Naive thymus-derived CD4-positive, alpha-beta T cell (primary cell): ENCODE data around the gene SFT2D3. TPM values are rescaled to one million over a fixed set of nuclear protein-coding genes. Genes with fewer than 3 reads are reported as not detected.
"Not testable (repeated sequence)": the region's sequence is repeated elsewhere in the genome, so short reads cannot be mapped to it uniquely, and the experiment has no call there.

Experiments
- ATAC-seq: fragments of 150-1000 bp; cut with Tn5 transposase; 2 replicates; pipeline ENCODE4 v1.10.0; 2021; ENCODE audit warnings: mild to moderate bottlenecking, moderate library complexity
- CTCF ChIA-PET: fragments of 350-600 bp; sonication (Branson Sonifier 250); formaldehyde crosslinking; loops from one replicate; lab custom pipeline; 2021; ENCODE audit warnings: antibody characterized with exemption; lab: Charles Lee
- POLR2A ChIA-PET: fragments of 350-600 bp; sonication (Branson Sonifier 250); formaldehyde crosslinking; loops from one replicate; lab custom pipeline; 2021; ENCODE audit warnings: antibody characterized with exemption, inconsistent platforms; lab: Charles Lee
- DNase-seq, 9 donors: peaks; one replicate each; pipeline versions ENCODE4 v3.0.0 to v3.0.0-alpha.2; 2020 to 2022; ENCODE audit warnings: mixed read lengths in 1 of 9
- H3K27ac ChIP-seq: one replicate; pipeline ENCODE4 v1.7.0; 2013; ENCODE audit warnings: mild to moderate bottlenecking, low read depth, low read length, moderate library complexity
- H3K27me3 ChIP-seq, 2 donors: one replicate each; pipeline ENCODE4 v1.7.0; 2013; ENCODE audit warnings: low read length in 2 of 2, mild to moderate bottlenecking in 2 of 2, moderate library complexity in 2 of 2; ENCODE audit not compliant: control insufficient read depth in 2 of 2, insufficient read depth in 2 of 2
- H3K36me3 ChIP-seq, 3 experiments: 1 replicate in 2 of 3; 2 replicates in 1 of 3; pipeline ENCODE4 v1.7.0; 2013; ENCODE audit warnings: low read length in 3 of 3, mild to moderate bottlenecking in 3 of 3, moderate library complexity in 1 of 3; ENCODE audit not compliant: insufficient read depth in 3 of 3, control insufficient read depth in 2 of 3
- H3K4me1 ChIP-seq, 2 donors: one replicate each; pipeline ENCODE4 v1.7.0; 2013; ENCODE audit warnings: low read length in 2 of 2, mild to moderate bottlenecking in 2 of 2, moderate library complexity in 1 of 2; ENCODE audit not compliant: control insufficient read depth in 2 of 2, insufficient read depth in 2 of 2
- H3K4me3 ChIP-seq: 2 replicates; pipeline ENCODE4 v1.7.0; 2013; ENCODE audit warnings: mild to moderate bottlenecking, low read length
- H3K9me3 ChIP-seq, 3 experiments: 1 replicate in 2 of 3; 2 replicates in 1 of 3; pipeline ENCODE4 v1.7.0; 2013; ENCODE audit warnings: low read length in 3 of 3; ENCODE audit not compliant: control insufficient read depth in 2 of 3
- H3K27ac Mint-ChIP-seq, 9 donors: one replicate each; pipeline ENCODE4 v1.8.0; 2020 to 2022; ENCODE audit warnings: mixed read lengths in 9 of 9, mild to moderate bottlenecking in 8 of 9, moderate library complexity in 5 of 9, inconsistent platforms in 2 of 9
- H3K27me3 Mint-ChIP-seq, 5 donors: one replicate each; pipeline ENCODE4 v1.8.0; 2021 to 2022; ENCODE audit warnings: mixed read lengths in 5 of 5, mild to moderate bottlenecking in 1 of 5
- H3K36me3 Mint-ChIP-seq, 5 donors: one replicate each; pipeline ENCODE4 v1.8.0; 2020 to 2022; ENCODE audit warnings: mixed read lengths in 5 of 5, mild to moderate bottlenecking in 3 of 5, inconsistent platforms in 1 of 5
- H3K4me1 Mint-ChIP-seq, 7 donors: one replicate each; pipeline ENCODE4 v1.8.0; 2020 to 2022; ENCODE audit warnings: mixed read lengths in 7 of 7, mild to moderate bottlenecking in 3 of 7, inconsistent platforms in 1 of 7
- H3K4me3 Mint-ChIP-seq, 10 donors: one replicate each; pipeline ENCODE4 v1.8.0; 2020 to 2022; ENCODE audit warnings: mild to moderate bottlenecking in 10 of 10, mixed read lengths in 10 of 10, moderate library complexity in 6 of 10, inconsistent platforms in 2 of 10
- H3K9me3 Mint-ChIP-seq, 11 donors: one replicate each; pipeline ENCODE4 v1.8.0; 2020 to 2022; ENCODE audit warnings: mixed read lengths in 11 of 11, mild to moderate bottlenecking in 4 of 11, inconsistent platforms in 1 of 11, moderate library complexity in 1 of 11
- intact Hi-C, 2 donors: fragments of 100-400 bp; cut with micrococcal nuclease; formaldehyde crosslinking; loops; one replicate each; pipeline ENCODE4 v1.15.1; 2023
- polyA plus RNA-seq, 2 donors: library from polyadenylated mRNA; unstranded; fragments of 300-500 nt; fragmentation: Illumina TruSeq; gene quantifications; one replicate each; pipeline ENCODE4 v1.2.3, GENCODE V29; 2021
- total RNA-seq, 6 experiments: library from RNA in 5 of 6; stranded (reverse) in 5 of 6; gene quantifications; 1 replicate in 5 of 6; 2 replicates in 1 of 6; pipeline ENCODE4 v1.2.3 and lab custom pipeline; 2021 to 2026

Gene SFT2D3
- total and polyA plus RNA-seq, 7 experiments from 2014 or later = 1.4 to 17.8 (median 7.8) TPM

DNA sequence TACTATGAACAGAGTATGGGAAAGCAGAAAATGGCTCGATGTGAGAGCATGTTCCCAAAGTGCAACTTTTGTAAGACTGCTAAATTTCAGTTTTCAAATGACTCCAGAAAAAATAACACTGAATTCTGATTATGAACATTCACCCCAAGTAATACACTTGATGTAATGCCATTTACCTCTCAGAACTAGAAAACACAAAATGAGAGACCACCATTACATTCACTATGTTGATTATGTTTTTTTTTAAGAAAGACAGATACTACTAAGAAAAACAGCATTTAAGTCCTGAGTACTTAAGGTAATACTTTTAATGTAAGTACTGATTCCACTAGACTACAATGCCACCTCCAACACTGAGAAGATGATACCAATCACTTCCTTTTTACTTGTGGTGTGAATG lies 38.5 kb downstream of the SFT2D3 start:
- Mint-ChIP-seq H3K27me3 (no peaks in the 10 kb centered on the region), H3K27ac (no peak overlapping the region), H3K4me1 (peaks cover 7 to 31% (median 22%) of the 10 kb centered on the region in 7 donors), H3K9me3 (peaks cover 0 to 1% (median 0%) of the 10 kb centered on the region in 11 donors), H3K4me3 (no peak overlapping the region), H3K36me3 (peaks cover 3 to 55% (median 24%) of the 10 kb centered on the region in 5 donors)
- Histone ChIP-seq H3K27me3 (no peaks in the 10 kb centered on the region), H3K36me3 (peaks cover 0 to 2% (median 0%) of the 10 kb centered on the region in 3 experiments), H3K4me1 (no peaks in the 10 kb centered on the region), H3K9me3 (no peaks in the 10 kb centered on the region), H3K27ac (no peak overlapping the region), H3K4me3 (no peak overlapping the region)
- ChIA-PET POLR2A (no interaction called here), CTCF (no interaction called here)
- ATAC-seq (no peak), DNase-seq (no peak)
- intact Hi-C loops = no loop called here

DNA sequence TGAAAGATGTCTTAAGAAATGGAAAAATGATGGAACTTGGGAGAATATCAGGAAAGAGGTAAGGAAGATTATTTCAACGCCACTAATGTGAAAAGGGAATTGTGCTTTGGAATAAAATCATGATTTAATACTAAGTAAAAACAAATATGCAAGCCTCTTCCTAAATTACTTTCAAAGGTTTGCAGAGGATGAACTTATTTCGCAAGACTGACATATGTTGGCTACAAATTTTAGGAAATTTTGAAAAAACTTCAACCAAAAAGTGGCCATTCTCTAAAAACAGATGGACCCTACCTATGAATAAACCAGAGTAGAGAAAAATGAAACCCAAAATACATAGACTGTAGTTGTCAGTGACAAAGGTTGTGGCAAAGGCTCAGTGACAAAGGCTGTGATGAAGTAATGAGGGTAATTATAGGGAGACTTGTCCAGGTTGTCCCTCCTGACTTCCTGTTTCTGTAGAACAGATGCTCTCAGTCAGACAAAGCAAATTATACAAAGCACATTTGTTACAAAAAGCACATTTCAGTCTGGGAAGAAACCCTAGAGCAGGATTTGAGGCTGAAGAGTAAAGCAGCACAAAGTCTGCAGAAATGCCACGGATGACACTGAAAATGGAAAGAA lies 39.5 kb downstream of the SFT2D3 start:
- no peaks in the 10 kb centered on the region for H3K9me3 ChIP-seq
- ChIA-PET CTCF (no interaction called here), POLR2A (no interaction called here)
- peaks cover 7 to 31% (median 21%) of the 10 kb centered on the region in 7 donors for H3K4me1 Mint-ChIP-seq
- H3K4me1 ChIP-seq = no peaks in the 10 kb centered on the region
- peak overlapping the region in 3 of 9 donors; percentile 1 to 78 (median 50) for H3K27ac Mint-ChIP-seq
- no peak for DNase-seq
- H3K27me3 ChIP-seq = no peaks in the 10 kb centered on the region
- H3K36me3 Mint-ChIP-seq = peaks cover 3 to 57% (median 28%) of the 10 kb centered on the region in 5 donors
- no peak for ATAC-seq
- no peak overlapping the region for H3K4me3 ChIP-seq
- H3K9me3 Mint-ChIP-seq = peaks cover 0 to 1% (median 0%) of the 10 kb centered on the region in 11 donors
- peaks cover 0 to 7% (median 0%) of the 10 kb centered on the region in 3 experiments for H3K36me3 ChIP-seq
- no peak overlapping the region for H3K27ac ChIP-seq
- H3K27me3 Mint-ChIP-seq = no peaks in the 10 kb centered on the region
- intact Hi-C loops = no loop called here
- H3K4me3 Mint-ChIP-seq = no peak overlapping the region

DNA sequence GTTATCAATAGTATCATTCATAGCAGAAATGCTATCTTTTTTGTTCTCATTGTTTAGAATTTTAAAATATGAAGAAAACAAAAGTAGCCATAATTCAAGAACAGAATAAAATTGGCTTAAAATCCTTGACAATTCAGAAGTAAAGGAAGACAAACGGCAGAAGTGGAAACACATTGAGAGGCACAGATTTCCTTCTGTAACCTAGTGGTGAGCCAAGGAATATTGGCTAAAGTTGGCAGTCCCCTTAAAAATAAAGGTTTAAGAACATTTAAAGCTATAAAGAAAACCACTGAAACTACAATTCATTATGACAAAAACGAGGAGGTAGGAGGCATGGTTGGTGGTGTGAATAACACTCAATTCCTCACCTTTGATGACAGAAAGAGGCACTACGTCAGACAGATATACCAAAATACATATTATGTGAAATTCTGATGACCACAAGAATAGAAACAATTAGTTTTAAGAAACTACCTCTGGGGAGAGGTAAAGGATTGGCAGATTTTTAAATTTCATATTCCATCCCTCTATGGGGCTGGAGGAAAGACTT lies 42.3 kb downstream of the SFT2D3 start:
- H3K4me3 Mint-ChIP-seq = no peak overlapping the region
- H3K36me3 Mint-ChIP-seq = peaks cover 3 to 50% (median 26%) of the 10 kb centered on the region in 5 donors
- no peak for ATAC-seq
- no peaks in the 10 kb centered on the region for H3K27me3 Mint-ChIP-seq
- H3K4me1 Mint-ChIP-seq = peaks cover 7 to 30% (median 10%) of the 10 kb centered on the region in 7 donors
- Histone ChIP-seq H3K4me3 (no peak overlapping the region), H3K9me3 (no peaks in the 10 kb centered on the region), H3K36me3 (peaks cover 0 to 7% (median 3%) of the 10 kb centered on the region in 3 experiments), H3K4me1 (no peaks in the 10 kb centered on the region), H3K27me3 (no peaks in the 10 kb centered on the region), H3K27ac (no peak overlapping the region)
- peak overlapping the region in 2 of 9 donors; percentile 60 to 72 for H3K27ac Mint-ChIP-seq
- peaks cover 0 to 1% (median 0%) of the 10 kb centered on the region in 11 donors for H3K9me3 Mint-ChIP-seq
- no peak for DNase-seq
- intact Hi-C loops = no loop called here
- CTCF ChIA-PET = no interaction called here
- POLR2A ChIA-PET = no interaction called here

DNA sequence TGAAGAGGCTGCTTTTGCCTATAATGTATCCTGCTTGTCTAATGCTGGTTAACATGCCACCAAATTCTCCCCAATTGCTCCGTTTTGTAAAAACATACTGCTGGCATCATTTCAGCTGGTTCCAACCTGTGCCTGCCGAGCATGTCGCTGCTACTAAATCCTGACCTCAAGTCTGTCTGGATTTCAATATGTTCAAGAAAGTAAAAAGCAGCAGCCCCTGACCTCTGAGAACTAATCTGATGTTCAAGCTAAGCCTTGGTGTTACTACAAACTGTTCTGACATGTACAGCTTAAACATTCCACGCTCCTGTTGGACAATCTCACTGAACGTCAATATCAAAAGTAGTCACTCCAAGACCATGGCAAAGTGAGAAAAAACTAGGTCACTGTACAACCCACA lies 46.3 kb downstream of the SFT2D3 start:
- Histone ChIP-seq H3K27ac (no peak overlapping the region), H3K4me3 (no peak overlapping the region), H3K36me3 (peaks cover 0 to 16% (median 3%) of the 10 kb centered on the region in 3 experiments), H3K27me3 (no peaks in the 10 kb centered on the region), H3K9me3 (no peaks in the 10 kb centered on the region), H3K4me1 (no peaks in the 10 kb centered on the region)
- Mint-ChIP-seq H3K27ac (peak overlapping the region in 3 of 9 donors; percentile 17 to 73 (median 41)), H3K36me3 (peaks cover 0 to 38% (median 15%) of the 10 kb centered on the region in 5 donors), H3K27me3 (no peaks in the 10 kb centered on the region), H3K9me3 (no peaks in the 10 kb centered on the region), H3K4me1 (peaks cover 0 to 11% (median 3%) of the 10 kb centered on the region in 7 donors), H3K4me3 (no peak overlapping the region)
- intact Hi-C loops = no loop called here
- DNase-seq (no peak), ATAC-seq (no peak)
- POLR2A ChIA-PET = no interaction called here
- CTCF ChIA-PET = no interaction called here

DNA sequence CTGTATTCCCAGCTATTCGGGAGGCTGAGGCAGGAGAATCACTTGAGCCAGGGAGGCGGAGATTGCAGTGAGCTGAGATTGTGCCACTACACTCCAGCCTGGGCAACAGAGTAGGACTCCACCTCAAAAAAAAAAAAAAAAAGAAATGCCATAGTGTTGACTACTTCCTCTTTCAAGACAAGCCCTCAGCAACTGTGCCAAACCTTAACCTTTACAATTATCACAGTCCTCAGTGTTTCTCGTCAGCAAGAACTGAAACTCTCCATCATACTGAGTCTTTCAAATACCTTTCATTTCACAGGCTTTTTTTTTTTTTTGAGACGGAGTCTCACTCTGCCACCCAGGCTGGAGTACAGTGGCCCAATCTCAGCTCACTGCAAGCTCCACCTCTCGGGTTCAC lies 48.2 kb downstream of the SFT2D3 start:
- DNase-seq, H3K9me3 Mint-ChIP-seq, H3K27me3 Mint-ChIP-seq, POLR2A ChIA-PET, H3K4me3 Mint-ChIP-seq, intact Hi-C loops, CTCF ChIA-PET, H3K27me3 ChIP-seq, H3K4me1 Mint-ChIP-seq, H3K4me3 ChIP-seq, H3K4me1 ChIP-seq, H3K9me3 ChIP-seq, H3K27ac ChIP-seq: not testable (repeated sequence)
- Mint-ChIP-seq H3K36me3 (peaks cover 0 to 31% (median 15%) of the 10 kb centered on the region in 5 donors), H3K27ac (peak overlapping the region in 3 of 9 donors; percentile 16 to 52 (median 42))
- peaks cover 0 to 16% (median 3%) of the 10 kb centered on the region in 3 experiments for H3K36me3 ChIP-seq
- ATAC-seq = peak; percentile 66

DNA sequence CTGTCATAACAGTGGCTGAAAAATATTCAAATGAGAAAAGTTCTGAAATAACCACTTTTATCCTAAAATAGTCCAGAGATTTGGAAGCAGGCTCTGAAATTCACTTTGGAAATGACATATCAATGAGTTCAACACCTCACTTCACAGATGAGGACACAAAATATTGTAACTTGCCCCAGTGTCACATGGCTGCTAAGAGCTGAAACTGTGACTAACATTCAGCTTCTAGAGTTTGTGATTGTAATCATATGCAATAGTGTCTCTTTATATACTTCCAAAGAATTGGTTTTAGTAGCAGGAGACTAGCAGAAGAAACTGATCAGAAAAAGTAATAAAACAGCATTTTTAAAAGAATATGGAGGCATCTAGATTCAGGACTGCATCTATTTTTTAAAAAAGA lies 52.1 kb downstream of the SFT2D3 start:
- Histone ChIP-seq H3K4me3 (no peak overlapping the region), H3K27ac (no peak overlapping the region), H3K9me3 (no peaks in the 10 kb centered on the region), H3K27me3 (no peaks in the 10 kb centered on the region), H3K36me3 (peaks cover 0 to 20% (median 0%) of the 10 kb centered on the region in 3 experiments), H3K4me1 (no peaks in the 10 kb centered on the region)
- H3K27ac Mint-ChIP-seq = no peak overlapping the region
- ChIA-PET CTCF (interaction anchor here (1.3 kb wide), 1 partner anchor 163 kb away, joined by 3 read pairs; no protein-coding TSS in a partner anchor), POLR2A (no interaction called here)
- no peaks in the 10 kb centered on the region for H3K9me3 Mint-ChIP-seq
- no peak for ATAC-seq
- no peaks in the 10 kb centered on the region for H3K27me3 Mint-ChIP-seq
- no peak overlapping the region for H3K4me3 Mint-ChIP-seq
- H3K36me3 Mint-ChIP-seq = peaks cover 0 to 18% (median 2%) of the 10 kb centered on the region in 5 donors
- intact Hi-C loops = no loop called here
- peaks cover 0 to 9% (median 5%) of the 10 kb centered on the region in 7 donors for H3K4me1 Mint-ChIP-seq
- DNase-seq = no peak
